Mucosa of rectum (tissue), 2 donors: ENCODE data around the gene LPGAT1.

Experiments used
- H3K27ac ChIP-seq, 2 donors: one replicate each; pipeline ENCODE4 v1.7.0; 2013; ENCODE audit warnings: inconsistent platforms in 2 of 2, low read depth in 2 of 2, low read length in 2 of 2
- H3K27me3 ChIP-seq, 2 donors: one replicate each; pipeline ENCODE4 v1.7.0; 2013; ENCODE audit warnings: low read length in 2 of 2; ENCODE audit not compliant: control insufficient read depth in 2 of 2, insufficient read depth in 2 of 2
- H3K36me3 ChIP-seq, 2 donors: one replicate each; pipeline ENCODE4 v1.7.0; 2013; ENCODE audit warnings: low read length in 2 of 2; ENCODE audit not compliant: control insufficient read depth in 2 of 2, insufficient read depth in 2 of 2
- H3K4me1 ChIP-seq, 2 donors: one replicate each; pipeline ENCODE4 v1.7.0; 2013; ENCODE audit warnings: low read length in 2 of 2, mild to moderate bottlenecking in 1 of 2; ENCODE audit not compliant: control insufficient read depth in 2 of 2, insufficient read depth in 2 of 2
- H3K4me3 ChIP-seq, 2 donors: one replicate each; pipeline ENCODE4 v1.7.0; 2013; ENCODE audit warnings: low read length in 2 of 2
- H3K9ac ChIP-seq, 2 donors: one replicate each; pipeline ENCODE4 v1.7.0; 2013; ENCODE audit warnings: low read length in 2 of 2, low read depth in 1 of 2, mild to moderate bottlenecking in 1 of 2
- H3K9me3 ChIP-seq, 2 donors: one replicate each; pipeline ENCODE4 v1.7.0; 2013; ENCODE audit warnings: low read length in 2 of 2; ENCODE audit not compliant: control insufficient read depth in 2 of 2
- donor health status: healthy.
- donor health status: Normal muscosa, but diverticular disease.

LPGAT1 gene

DNA sequence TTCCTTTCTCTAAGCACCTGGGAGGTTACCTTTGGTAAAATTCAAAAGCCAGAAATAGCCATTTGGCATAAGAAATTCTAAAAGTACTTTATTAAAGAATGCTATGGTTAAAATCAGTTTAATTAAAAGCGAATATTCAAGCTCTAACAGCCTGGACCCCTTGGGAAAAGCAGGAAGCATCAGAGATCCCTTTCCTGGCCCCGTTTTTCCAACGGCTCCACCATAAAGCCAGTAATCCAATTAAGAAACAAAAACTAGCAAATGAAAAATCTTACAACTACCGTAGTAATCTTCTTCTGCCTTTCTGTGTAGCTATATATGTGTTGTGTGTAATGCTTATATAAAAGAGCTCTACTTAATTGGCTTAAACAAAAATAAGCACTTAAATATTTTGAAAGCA lies 121.6 kb downstream of the LPGAT1 start:
- no peak overlapping the region for H3K9ac ChIP-seq
- no peaks in the 10 kb centered on the region for H3K4me1 ChIP-seq
- no peaks in the 10 kb centered on the region for H3K36me3 ChIP-seq
- H3K27me3 ChIP-seq: no peaks in the 10 kb centered on the region
- no peaks in the 10 kb centered on the region for H3K9me3 ChIP-seq
- H3K27ac ChIP-seq: no peak overlapping the region
- no peak overlapping the region for H3K4me3 ChIP-seq

DNA sequence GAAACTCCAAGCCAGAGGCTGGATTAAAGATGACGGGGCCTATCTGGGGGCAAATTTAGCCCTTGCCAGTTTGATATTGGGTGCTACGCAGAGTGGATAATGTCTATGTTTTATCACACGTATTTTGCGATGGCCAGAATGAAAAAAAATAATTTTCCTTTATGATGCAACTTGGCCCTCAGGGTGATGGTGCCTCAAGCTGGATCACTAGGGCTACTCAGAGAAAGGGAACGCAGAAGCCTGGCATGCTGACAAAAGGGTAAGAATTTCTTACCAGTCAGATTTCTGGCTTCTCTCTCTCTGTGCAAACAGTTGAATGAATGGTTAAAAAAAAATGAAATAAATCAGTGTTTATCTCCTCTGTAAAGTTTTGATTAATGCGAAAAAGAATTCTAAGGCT lies 122.6 kb downstream of the LPGAT1 start:
- no peak overlapping the region for H3K4me3 ChIP-seq
- no peak overlapping the region for H3K27ac ChIP-seq
- no peak overlapping the region for H3K9ac ChIP-seq
- H3K27me3 ChIP-seq: no peaks in the 10 kb centered on the region
- H3K4me1 ChIP-seq: no peaks in the 10 kb centered on the region
- no peaks in the 10 kb centered on the region for H3K36me3 ChIP-seq
- H3K9me3 ChIP-seq: no peaks in the 10 kb centered on the region

DNA sequence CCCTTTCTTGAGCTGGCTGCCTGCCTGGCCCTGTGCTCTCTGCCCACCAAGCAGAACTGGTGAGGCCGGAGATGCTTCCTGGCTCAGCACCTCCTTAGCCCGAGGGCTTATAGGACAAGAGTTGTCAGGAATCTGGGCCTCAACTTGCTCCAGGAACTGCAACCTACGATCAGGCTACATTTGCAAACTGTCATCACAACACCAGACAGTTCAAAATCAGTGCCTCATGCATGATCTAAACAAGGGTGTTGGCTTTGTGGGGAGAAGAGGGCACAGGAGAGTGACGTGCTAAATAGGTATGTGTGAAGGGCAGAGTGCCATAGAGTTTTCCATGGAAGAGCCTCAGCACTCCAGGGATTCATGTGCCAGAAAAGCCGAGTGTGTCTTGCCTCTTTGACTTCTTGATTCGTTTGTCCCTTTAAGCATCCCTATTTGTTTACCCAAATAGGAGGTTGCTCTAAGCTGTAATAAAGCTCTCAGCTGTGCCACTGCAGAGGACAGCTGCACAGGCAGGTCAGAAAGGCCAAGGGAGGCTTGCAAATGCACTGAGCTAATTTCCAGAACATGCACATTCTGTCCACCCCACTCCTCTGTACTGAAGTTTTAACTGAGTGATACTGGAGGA lies 125.0 kb downstream of the LPGAT1 start:
- no peaks in the 10 kb centered on the region for H3K4me1 ChIP-seq
- H3K9ac ChIP-seq: no peak overlapping the region
- no peaks in the 10 kb centered on the region for H3K9me3 ChIP-seq
- no peaks in the 10 kb centered on the region for H3K27me3 ChIP-seq
- peak overlapping the region in 1 of 2 donors; percentile 10 for H3K27ac ChIP-seq
- H3K4me3 ChIP-seq: no peak overlapping the region
- H3K36me3 ChIP-seq: no peaks in the 10 kb centered on the region

DNA sequence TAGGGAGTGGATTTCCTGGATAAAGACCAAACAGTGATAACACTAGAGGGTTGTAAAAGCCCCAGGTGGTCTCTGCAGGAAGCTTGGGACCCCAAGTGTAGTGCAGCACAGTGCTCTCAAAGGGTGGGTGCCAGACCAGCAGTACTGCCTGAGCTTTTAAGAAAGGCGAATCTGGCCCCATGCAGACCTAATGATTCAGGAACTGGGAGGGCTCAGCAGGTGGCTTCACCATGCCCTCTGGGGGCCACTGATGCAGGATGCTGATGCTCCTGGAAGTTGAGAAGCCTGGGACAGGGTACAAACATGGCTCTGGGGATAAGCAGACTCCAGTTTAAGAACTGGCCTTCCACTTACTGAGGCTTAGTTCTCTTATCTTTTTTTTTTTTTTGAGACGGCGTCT lies 126.0 kb downstream of the LPGAT1 start:
- Histone ChIP-seq H3K4me1 (no peaks in the 10 kb centered on the region), H3K9me3 (no peaks in the 10 kb centered on the region), H3K36me3 (no peaks in the 10 kb centered on the region), H3K27ac (no peak overlapping the region), H3K9ac (no peak overlapping the region), H3K27me3 (no peaks in the 10 kb centered on the region), H3K4me3 (no peak overlapping the region)

DNA sequence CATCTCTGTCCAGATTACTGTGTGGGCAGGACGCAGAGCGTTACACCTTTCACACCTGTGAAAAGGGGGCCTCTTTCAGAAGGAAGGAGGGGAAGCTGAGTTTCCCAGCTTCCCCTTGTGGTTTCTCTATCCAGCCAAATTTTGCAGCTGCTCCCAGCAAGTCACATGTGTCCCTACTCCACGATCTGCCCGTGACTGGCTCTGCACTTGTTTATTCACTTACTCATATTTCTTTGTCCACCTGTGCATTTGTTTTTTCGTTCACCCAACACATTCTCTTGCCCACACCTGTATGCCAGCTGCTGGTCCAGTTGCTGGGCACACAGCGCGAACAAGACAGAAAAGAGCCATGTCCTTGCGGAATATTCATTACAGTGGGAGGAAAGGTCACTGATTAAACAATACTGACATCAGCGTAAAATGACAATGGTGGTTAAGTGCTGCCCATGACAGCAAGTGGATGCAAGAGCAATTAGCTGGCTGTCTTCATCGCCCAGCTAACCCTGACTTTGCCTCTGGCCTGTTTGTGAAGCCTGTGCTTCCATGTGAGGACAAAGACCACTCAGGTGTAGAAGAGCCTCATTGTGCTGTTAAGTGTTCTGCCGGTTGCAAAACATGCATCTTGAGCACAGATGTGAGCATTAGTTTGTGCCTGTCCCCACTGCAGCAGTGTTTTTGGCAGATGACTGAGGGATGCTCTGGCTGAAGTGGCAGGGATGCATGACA lies 126.6 kb downstream of the LPGAT1 start:
- no peak overlapping the region for H3K9ac ChIP-seq
- no peak overlapping the region for H3K4me3 ChIP-seq
- H3K9me3 ChIP-seq: no peaks in the 10 kb centered on the region
- no peak overlapping the region for H3K27ac ChIP-seq
- H3K27me3 ChIP-seq: no peaks in the 10 kb centered on the region
- H3K4me1 ChIP-seq: no peaks in the 10 kb centered on the region
- no peaks in the 10 kb centered on the region for H3K36me3 ChIP-seq

DNA sequence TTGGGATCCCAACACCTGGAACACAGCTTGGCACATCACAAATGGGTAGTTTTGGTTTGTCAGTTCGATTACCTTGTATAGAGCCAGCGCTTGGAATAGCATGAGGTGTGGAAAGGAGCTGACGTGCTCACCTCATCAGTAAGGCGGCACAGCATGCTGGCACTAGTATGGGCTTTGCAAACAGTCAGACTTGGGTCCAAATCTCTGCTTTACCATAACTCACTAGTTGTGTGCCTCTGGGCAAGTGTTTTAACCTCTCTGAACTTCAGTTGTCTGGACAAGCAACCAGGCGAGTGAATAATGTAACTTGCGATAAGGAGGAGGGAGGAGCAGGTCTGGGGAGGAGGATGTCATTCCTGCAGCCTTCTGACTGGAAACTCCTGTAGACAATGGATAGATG lies 128.8 kb downstream of the LPGAT1 start:
- no peak overlapping the region for H3K9ac ChIP-seq

DNA sequence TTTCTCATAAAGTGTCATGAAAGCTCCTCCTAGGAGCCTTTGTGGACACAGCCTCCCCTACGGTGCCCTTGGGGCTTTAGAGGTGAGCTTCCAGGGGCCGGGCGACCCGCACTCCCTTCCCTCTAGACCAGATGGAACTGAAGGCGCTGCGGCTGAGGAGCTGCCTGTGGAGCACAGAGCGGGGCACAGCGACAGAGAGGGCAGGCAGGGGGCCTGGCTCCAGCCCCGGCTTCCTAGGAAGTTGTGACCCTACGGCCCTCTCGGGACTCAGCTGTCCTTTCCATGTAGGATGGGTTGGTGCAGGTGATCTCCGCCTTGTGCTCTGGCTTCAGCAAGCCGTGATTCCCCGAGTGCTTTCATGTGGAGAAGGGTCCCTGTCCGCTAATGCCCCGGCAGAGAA lies 131.5 kb downstream of the LPGAT1 start:
- Histone ChIP-seq H3K4me1 (peaks cover 0 to 3% of the 10 kb centered on the region in 2 donors), H3K27me3 (no peaks in the 10 kb centered on the region), H3K9ac (no peak overlapping the region), H3K9me3 (no peaks in the 10 kb centered on the region), H3K36me3 (no peaks in the 10 kb centered on the region), H3K4me3 (no peak overlapping the region), H3K27ac (no peak overlapping the region)

More for the DNA sequence above, 128.8 kb downstream of the LPGAT1 start:
- no peaks in the 10 kb centered on the region for H3K9me3 ChIP-seq
- no peaks in the 10 kb centered on the region for H3K27me3 ChIP-seq
- H3K4me1 ChIP-seq: peaks cover 0 to 3% of the 10 kb centered on the region in 2 donors
- H3K4me3 ChIP-seq: no peak overlapping the region
- H3K27ac ChIP-seq: no peak overlapping the region
- no peaks in the 10 kb centered on the region for H3K36me3 ChIP-seq

DNA sequence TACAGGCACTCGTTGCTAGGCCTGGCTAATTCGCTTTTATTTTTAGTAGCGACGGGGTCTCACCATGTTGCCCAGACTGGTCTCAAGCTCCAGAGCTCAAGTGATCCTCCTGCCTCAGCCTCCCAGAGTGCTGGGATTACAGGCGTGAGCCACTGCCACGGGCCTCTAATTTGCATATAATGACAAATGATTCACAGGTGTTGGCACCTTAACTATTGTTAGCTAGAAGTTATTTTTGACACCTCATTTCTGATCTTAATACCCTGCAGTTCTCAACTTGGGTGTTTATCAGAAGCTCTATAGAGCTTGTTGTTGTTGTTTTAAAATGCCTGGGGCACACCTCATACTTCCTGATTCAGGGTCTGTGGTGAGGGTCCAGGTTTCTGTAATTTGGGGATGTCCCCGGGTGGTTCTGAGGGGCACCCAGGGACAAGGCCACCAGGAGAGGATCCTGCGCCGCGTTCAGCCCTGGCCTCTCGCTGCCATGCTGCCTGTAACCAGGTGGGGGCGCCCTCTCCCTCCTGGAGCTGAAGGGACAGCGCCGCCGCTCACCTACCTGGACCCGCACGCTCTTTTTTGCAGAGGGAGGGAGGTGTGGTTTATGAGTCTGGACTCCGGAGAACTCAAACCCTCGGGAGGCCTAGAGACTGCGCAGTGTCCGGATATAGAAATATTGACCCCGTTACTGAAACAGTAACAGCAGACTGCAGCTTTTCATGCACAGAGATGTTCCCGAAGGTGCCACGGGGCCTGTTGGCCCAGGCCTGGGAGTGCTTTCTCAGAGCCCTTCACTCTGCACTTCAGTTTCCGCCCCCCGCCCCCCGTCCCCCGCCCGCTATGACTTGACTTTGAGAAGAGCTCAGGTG lies 132.2 kb downstream of the LPGAT1 start:
- H3K4me3 ChIP-seq: peak overlapping the region; percentile 44 to 61
- peak overlapping the region in 1 of 2 donors; percentile 21 for H3K9ac ChIP-seq
- H3K9me3 ChIP-seq: no peaks in the 10 kb centered on the region
- H3K27ac ChIP-seq: no peak overlapping the region
- H3K36me3 ChIP-seq: no peaks in the 10 kb centered on the region
- H3K4me1 ChIP-seq: peaks cover 0 to 3% of the 10 kb centered on the region in 2 donors
- H3K27me3 ChIP-seq: no peaks in the 10 kb centered on the region

DNA sequence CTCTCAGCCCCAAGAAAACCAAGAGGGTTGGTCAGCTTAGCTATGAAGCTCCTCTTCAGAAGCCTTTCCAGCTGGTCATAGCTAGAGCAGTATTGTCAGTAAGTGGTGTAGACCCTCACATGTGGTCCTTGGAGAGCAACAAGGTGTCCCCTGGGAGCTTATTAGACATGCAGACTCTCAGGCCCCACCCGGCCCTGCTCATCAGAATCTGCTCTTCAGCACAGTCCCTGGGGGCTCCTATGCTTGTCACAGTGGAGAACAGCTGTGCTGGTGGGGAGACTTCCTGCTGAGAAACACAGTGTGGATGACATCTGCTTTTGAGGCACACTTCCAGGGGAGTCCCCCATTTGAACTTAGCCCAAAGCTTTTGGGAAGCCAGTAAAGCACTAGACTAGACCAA lies 133.2 kb downstream of the LPGAT1 start:
- Histone ChIP-seq H3K9me3 (no peaks in the 10 kb centered on the region), H3K4me3 (no peak overlapping the region)

More for the DNA sequence above, 133.2 kb downstream of the LPGAT1 start:
- Histone ChIP-seq H3K27me3 (no peaks in the 10 kb centered on the region), H3K9ac (no peak overlapping the region), H3K27ac (no peak overlapping the region), H3K36me3 (no peaks in the 10 kb centered on the region), H3K4me1 (peaks cover 0 to 3% of the 10 kb centered on the region in 2 donors)
